Measurements from ENCODE around the gene STXBP6.

DNA sequence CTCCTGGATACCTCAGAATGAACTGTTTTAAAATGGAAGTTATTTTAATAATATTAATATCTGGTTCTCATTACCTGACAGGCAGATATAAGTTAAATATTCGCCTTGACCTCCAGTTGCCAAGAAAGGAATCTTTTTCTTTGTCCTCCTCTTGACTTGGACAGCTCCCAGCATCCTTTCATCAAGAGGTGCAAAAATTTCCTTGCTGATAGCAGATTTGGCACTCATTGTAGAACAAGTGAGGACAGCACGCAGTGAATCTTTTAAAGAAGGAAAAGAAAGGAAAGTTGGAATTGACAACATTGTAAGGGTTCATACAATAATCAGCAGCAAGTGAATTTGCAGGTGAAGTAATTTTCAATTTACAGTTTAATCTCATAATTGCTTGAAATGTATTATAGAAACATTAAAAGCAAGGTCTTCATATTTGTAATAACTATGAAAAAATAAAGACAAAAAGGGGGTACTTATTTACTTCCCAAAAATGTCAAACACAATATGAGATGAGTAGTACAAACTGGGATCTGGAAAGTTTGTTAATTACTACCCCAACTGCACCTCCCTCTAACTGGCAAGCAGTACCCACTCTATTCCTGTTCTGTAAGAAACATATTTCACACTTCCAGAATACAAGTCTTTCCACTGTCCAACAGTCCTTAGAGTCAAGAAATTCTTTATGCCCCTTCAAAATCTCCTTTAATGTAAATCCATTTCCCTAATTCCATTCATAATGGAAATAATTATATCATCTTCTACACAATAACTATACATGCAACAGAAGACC, 75.2 kb downstream of the STXBP6 start:
- TF ChIP-seq, protein P1, sequence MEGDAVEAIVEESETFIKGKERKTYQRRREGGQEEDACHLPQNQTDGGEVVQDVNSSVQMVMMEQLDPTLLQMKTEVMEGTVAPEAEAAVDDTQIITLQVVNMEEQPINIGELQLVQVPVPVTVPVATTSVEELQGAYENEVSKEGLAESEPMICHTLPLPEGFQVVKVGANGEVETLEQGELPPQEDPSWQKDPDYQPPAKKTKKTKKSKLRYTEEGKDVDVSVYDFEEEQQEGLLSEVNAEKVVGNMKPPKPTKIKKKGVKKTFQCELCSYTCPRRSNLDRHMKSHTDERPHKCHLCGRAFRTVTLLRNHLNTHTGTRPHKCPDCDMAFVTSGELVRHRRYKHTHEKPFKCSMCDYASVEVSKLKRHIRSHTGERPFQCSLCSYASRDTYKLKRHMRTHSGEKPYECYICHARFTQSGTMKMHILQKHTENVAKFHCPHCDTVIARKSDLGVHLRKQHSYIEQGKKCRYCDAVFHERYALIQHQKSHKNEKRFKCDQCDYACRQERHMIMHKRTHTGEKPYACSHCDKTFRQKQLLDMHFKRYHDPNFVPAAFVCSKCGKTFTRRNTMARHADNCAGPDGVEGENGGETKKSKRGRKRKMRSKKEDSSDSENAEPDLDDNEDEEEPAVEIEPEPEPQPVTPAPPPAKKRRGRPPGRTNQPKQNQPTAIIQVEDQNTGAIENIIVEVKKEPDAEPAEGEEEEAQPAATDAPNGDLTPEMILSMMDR (conservative IDR thresholded peaks at IDR 0.05), result no peak
- no peak for TF ChIP-seq EZH2 (IDR thresholded peaks at IDR 0.05; ENCODE audit: low read depth)

Data from PC-9 (cell line).